ENCODE measurements around the gene ZBTB39.

- TF ChIP-seq CTCF (IDR thresholded peaks at IDR 0.05; ENCODE audit: insufficient read depth, low read length, poor library complexity, severe bottlenecking) (no peak), EZH2phosphoT487 (conservative IDR thresholded peaks at IDR 0.05; ENCODE audit: low read length) (no peak)
These were observed 21.4 kb upstream of the ZBTB39 start for GRCh38 chr12:57027805-57028153.
